ENCODE measurements around the gene NETO2.
"Not testable (repeated sequence)": the region's sequence is repeated elsewhere in the genome, so short reads cannot be mapped to it uniquely, and the experiment has no call there.

NETO2 gene

DNA sequence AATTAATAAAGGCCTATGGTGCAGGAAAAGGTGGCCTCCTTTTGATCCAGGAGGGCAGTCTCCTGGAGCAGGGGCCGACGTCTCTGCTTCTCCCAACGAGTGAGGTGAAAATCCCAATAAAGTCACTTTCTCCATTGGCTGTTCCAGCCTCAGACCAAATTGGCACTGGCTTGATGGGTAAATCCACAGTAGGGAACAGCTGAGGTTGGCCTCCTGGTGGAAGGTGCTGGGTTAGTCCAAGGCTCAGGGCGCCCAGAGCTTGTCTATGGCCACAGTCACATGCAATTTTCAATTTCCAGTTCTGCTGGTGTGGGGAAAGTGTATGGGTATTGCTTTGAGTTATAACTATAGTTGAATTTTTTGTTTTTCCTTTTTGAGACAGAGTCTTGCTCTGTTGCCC, 79.0 kb downstream of the NETO2 start:
- H3K4me3 ChIP-seq (ENCODE audit: low read depth, low read length): no peak overlapping the region
- in situ Hi-C loops (cut with HindIII; ENCODE audit: low sequenced_read_pairs): no loop called here
- no peak for DNase-seq (ENCODE audit: low read depth, low spot score)
- TF ChIP-seq, protein P1, sequence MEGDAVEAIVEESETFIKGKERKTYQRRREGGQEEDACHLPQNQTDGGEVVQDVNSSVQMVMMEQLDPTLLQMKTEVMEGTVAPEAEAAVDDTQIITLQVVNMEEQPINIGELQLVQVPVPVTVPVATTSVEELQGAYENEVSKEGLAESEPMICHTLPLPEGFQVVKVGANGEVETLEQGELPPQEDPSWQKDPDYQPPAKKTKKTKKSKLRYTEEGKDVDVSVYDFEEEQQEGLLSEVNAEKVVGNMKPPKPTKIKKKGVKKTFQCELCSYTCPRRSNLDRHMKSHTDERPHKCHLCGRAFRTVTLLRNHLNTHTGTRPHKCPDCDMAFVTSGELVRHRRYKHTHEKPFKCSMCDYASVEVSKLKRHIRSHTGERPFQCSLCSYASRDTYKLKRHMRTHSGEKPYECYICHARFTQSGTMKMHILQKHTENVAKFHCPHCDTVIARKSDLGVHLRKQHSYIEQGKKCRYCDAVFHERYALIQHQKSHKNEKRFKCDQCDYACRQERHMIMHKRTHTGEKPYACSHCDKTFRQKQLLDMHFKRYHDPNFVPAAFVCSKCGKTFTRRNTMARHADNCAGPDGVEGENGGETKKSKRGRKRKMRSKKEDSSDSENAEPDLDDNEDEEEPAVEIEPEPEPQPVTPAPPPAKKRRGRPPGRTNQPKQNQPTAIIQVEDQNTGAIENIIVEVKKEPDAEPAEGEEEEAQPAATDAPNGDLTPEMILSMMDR (IDR thresholded peaks at IDR 0.05; ENCODE audit: low read depth, low read length): no peak

DNA sequence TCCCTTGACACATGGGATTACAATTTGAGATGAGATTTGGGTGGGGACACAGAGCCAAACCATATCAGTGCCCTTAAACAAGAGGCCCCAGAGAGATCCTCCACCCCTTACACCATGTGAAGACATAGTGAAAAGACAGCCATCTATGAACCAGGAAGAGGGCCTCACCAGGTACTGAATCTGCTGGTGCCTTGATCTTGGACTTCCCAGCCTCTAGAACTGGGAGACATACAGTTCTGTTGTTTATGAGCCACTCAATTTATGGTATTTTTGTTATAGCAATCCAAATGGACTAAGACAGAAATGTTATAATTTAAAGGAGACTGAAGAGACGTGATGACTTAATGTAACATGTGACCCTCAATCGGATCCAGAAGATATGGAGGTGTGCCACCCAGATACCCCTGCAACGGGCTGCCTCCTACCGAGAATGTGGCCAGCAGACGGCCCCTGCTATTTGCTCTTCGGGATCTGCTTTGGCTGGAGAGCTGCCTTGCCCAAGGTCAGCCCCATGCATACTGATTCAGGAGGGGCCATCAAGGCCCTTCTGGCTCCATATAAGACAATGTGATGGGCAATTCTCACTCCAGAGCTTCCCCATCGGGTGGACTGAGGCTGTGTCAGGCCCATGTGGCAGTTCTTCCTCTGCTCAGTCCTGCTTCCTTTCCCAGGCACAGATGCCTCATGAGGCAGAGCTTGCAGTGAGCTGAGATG, 80.6 kb downstream of the NETO2 start:
- no peak overlapping the region for H3K4me3 ChIP-seq (ENCODE audit: low read depth, low read length)
- TF ChIP-seq, protein P1 (IDR thresholded peaks at IDR 0.05; ENCODE audit: low read depth, low read length): no peak
- no peak for DNase-seq (ENCODE audit: low read depth, low spot score)
- in situ Hi-C loops (cut with HindIII; ENCODE audit: low sequenced_read_pairs): no loop called here

DNA sequence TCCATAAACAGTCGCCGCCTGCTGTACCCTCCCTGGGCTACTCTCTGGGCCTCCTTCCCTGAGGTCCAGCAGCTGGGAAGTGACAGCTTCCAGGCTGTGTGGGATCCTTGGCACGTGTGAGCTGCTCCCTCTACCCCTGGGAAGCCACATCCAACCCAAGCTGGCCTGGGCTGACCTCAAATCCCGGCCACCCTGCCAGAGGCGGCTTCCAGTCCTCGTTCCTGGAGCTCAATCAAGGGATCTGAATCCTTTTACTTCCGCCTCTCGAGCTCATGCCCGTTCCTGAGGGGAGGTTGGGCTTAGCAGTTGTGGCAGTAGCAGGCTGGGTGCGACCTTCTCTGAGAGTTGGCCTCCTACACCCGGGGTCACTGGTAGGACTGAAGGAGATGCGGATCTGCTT, 82.5 kb downstream of the NETO2 start:
- DNase-seq (ENCODE audit: low read depth, low spot score): no peak
- in situ Hi-C loops (cut with HindIII; ENCODE audit: low sequenced_read_pairs): no loop called here
- no peak overlapping the region for H3K4me3 ChIP-seq (ENCODE audit: low read depth, low read length)
- TF ChIP-seq, protein P1 (IDR thresholded peaks at IDR 0.05; ENCODE audit: low read depth, low read length): no peak

DNA sequence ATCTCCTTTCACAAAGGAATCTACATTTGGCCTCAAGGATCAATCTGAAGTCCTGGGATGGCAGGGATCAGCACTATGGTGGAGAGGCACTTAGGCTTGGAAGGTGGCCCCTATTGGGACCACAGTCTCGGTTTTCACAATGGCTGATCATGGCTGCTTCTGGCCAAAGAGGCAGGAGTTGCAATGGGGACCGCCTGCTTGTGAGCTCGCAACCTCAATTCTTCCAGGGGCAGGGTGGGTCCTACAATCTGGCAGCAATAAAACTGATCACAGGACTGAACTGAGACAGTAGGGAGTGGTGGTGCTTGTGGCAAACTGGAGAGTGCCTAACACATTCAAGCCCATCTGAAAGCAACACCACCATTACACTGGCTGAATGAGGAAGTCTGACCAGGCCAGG, 83.1 kb downstream of the NETO2 start:
- in situ Hi-C loops (cut with HindIII; ENCODE audit: low sequenced_read_pairs): no loop called here
- no peak overlapping the region for H3K4me3 ChIP-seq (ENCODE audit: low read depth, low read length)
- TF ChIP-seq, protein P1 (IDR thresholded peaks at IDR 0.05; ENCODE audit: low read depth, low read length): no peak
- DNase-seq (ENCODE audit: low read depth, low spot score): no peak

DNA sequence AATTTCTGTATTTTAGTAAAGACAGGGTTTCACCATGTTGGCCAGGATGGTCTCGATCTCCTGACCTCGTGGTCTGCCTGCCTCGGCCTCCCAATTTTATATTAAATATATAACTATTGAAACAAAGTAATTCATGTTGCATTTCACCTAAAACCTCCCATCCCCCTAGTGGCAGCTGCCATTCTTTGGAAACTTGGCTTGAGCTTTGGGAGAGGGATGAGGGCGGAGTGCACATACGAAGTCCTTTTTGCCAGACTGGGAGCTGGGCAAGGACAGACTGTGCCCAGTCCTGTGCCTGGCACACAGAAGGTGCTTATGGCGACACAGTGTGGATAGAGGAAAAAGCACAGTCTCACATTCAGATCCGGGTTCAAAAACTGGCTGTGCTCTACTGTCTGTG, 83.8 kb downstream of the NETO2 start:
- TF ChIP-seq, protein P1 (IDR thresholded peaks at IDR 0.05; ENCODE audit: low read depth, low read length): no peak
- no peak for DNase-seq (ENCODE audit: low read depth, low spot score)
- H3K4me3 ChIP-seq (ENCODE audit: low read depth, low read length): no peak overlapping the region
- in situ Hi-C loops (cut with HindIII; ENCODE audit: low sequenced_read_pairs): no loop called here

DNA sequence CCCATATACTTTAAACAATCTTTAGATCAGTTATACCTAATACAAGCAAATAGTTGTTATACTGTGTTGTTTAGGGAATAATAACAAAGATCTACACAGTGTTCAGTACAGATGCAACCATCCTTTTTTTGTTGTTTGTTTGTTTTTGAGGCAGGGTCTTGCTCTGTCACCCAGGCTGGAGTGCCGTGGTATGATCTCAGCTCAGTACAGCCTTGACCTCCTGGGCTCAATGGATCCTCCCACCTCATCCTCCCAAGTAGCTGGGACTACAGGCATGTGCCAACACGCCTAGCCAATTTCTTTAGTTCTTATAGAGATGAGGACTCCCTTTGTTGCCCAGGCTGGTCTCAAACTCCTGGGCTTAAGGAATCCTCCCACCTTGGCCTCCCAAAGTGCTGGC, 84.6 kb downstream of the NETO2 start:
- in situ Hi-C loops (cut with HindIII; ENCODE audit: low sequenced_read_pairs); DNase-seq (ENCODE audit: low read depth, low spot score); H3K4me3 ChIP-seq (ENCODE audit: low read depth, low read length): not testable (repeated sequence)

DNA sequence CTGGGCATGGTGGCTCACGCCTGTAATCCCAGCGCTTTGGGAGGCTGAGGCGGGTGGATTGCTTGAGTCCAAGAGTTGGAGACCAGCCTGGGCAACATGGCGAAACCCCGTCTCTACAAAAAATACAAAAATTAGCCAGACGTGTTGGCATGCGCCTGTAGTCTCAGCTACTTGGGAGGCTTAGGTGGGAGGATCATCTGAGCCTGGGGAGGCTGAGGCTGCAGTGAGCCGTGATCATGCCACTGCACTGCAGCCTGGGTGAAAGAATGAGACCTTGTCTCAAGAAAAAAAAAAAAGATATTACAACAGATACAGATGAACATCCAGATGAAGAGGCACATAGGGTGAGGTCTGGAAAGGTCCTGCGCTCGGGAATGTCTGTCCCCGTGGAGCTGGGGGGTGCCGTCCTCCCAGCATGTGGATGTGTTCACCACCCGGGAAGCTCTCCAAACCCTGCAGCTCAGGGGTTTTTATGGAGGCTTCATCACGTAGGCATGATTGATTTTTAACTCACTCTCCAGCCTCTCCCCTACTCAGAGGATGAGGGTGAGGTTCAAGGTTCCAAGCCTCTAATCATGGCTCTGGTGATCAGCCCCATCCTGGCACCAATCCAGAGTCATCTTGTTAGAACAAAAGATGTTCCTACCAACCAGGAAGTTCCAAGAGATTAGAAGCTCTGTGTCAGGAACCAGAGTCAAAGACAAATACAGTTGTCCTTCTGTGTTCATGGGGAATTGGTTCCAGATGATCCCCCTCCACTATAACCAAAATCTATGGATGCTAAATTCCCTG, 85.3 kb downstream of the NETO2 start:
- no peak for DNase-seq (ENCODE audit: low read depth, low spot score)
- TF ChIP-seq, protein P1 (IDR thresholded peaks at IDR 0.05; ENCODE audit: low read depth, low read length): no peak
- in situ Hi-C loops (cut with HindIII; ENCODE audit: low sequenced_read_pairs): no loop called here
- H3K4me3 ChIP-seq (ENCODE audit: low read depth, low read length): no peak overlapping the region
